ENCODE data around the gene SYNJ2. TPM values are rescaled to one million over a fixed set of nuclear protein-coding genes. Genes with fewer than 3 reads are reported as not detected.

Gene SYNJ2
- total RNA-seq, 1 donor from 2014 or later: 15.4 TPM

DNA sequence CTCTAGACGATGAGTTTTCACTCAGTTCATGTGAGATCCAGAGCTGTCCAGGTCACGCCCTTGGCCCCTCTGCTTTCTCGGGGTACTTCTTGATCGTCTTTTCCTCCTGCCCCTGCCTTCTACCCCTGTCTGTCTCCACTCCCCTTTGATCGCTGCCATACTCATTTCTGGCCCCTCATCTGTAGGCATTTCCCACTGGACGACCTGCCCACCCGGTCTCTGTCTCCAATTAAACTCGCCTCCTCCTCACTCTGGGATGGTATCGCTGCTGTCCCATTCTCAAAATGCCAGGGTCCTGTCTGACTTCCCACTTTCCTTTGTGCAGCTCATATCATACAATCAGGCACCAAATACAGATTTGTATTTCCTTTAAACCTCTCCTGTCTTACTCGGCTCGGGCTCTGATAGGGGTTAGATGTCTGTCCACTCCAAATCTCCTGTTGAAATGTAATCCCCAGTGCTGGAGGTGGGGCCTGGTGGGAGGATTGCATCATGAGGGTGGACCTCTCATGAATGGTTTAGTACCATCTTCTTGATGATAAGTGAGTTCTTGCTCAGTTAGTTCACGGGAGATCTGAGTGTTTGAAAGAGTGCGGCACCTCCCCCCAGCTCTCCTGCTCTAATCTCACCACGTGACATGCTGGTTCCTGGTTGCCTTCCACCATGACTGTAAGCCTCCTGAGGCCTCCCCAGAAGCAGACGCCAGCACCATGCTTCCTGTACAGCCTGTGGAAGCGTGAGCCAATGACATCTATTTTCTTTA, 3.5 kb upstream of the SYNJ2 start:
- no peak for DNase-seq

DNA sequence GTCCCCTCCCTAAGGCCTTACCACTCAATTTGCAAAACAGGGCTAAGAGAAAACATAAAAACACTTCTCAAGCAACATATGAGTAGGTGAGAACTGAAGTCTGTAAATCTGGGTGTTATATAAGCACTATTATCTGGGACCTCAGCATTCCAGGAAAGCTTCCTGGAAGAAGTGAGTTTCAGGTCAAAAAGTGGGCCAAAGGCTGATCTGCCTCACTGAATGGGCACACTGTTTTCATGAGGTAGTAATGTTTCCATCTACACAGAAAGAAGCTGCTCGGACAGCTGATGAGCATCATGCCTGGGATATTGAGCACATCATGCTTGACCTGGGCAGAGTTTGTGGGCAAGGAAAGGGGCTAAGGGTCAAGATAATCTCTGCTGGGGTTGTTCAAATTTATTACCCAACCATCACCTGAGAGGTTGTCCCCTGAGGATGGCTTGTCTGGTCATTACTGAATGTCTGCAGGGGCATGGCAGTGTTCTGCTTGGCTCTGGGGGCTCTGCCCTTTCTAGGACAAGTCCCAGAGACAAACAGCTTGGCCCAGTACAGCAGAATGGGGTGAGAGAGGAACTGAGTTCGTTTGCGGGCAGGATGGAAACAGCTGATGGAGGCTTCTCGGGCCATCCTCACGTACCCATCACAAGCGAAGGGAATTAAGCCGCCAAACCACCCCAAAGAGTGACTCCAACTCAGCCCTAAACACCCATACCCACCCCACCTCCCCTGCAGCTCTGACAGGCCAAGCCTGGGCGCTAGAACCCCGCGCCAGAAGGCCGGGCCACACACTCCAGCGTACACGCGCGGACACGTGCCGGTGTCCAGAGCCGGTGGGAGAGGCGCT, 1.2 kb upstream of the SYNJ2 start:
- DNase-seq: no peak

DNA sequence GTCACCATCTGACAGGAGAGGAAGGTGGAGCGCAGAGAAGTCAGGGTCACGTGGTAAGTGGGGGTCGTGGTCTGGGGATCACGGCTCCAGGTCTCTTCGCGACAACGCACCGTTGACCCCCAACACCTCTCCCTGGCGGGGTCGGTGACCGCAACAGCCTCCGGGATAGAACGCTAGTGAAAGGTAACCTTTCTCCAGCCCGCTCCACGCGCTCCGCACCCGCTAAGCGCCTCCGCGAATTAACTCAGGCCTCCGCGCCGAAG, 600 bp upstream of the SYNJ2 start:
- no peak for DNase-seq

DNA sequence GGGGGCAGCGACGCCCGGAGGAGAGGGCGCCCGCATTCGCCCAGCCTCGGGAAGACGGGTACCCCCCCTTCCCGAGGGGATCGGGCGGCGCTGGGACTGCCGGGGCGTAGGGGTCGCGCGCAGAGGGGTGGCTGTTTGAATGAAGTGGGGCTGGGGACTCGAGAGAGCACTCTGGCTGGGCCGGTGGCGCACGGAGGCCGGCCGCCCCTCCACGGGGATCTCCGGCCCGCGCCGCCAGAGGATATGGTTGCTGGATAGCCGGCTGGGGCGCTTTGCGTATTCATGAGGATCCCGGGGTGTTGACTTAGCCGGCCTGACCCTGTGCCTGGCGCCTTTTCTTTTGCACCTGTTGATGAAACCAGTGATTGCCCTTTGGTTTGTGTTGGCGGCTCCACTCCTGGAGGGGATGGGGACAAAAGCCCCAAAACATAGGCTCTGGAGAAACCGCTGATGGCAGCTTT, 469 bp downstream of the SYNJ2 start:
- DNase-seq: no peak

DNA sequence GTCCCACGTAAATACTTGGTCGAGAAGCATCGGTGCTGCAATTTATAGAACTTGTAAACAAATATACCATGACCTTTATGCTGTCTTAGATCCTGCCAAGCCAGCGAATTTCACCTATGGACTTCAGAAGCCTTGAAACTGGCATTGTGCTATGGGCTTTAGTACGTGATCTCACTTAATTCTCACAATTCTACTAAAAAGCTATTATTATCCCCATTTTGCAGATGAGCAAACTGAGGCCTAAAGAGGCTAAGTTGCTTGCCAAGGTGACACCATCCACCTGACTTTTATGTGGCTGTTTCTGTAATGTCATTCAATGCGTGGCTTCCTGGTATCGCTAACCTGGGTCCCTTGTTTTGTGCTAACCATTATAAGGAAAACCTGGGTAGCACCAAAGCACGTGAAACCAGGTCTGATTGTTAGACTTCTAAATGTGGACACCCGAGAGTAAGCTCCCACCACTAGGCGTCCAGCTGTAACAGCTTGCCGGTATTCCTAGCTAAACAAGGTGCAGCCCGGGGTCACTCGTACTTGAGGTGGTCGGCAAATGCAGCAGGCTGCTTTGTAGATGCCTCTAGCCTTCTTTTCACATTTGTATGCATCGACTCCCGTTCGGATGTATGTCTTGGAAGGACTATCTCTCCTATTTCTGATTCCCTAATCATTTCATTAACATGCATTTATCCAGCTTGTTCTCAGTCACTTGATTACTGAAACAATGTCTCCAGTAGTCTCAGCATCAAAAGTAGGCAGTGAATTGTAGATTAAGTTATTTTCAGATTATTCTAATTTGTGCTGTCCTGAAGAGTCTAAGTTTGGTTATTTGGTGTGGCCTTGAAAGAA, 1.1 kb downstream of the SYNJ2 start:
- no peak for DNase-seq

DNA sequence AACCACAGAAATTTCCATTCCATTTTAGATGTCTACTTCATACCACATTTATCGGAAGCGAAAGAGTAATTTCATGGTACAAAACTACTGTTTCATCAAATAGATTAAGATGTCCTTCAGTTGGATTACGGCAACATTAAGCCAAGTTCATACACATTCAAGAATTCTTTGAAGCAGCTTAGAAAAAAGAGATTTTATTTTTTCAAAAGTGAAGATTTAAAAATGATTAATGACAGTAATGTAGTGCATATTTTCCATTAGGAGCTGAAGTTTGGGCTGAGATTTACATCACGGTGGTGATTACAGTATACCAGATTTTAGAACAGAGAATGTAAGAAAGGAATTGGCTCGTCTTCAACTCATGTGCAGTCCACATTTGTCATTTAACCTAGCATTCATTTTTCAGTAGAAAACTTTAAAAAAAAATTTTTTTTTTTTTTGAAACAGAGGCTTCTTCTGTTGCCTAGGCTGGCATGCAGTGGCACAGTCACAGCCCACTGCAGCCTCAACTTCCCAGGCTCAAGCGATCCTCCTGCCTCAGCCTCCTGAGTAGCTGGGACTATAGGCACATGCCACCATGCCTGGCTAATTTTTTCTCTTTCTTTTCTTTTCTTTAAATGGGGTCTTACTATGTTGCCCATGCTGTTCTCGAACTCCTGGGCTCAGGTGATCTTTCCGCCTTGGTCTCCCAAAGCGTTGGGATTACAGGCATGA, 1.9 kb downstream of the SYNJ2 start:
- no peak for DNase-seq

DNA sequence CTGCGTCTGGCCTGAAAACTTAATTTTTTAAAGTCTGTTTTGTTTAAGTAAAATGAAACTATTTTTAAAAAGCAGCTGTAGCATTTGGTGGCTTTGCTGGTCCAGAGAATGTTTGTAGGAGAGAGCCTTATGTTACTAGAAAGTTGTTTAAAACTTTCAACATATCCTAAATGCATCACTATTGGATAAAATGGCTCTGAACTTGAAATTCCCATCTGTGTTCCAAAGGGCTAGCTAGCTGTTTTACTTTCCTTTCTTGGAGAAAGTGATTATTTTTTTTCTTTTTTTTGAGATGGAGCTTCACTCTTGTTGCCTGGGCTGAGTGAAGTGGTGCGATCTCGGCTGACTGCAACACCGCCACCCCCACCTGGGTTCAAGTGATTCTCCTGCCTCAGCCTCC, 2.5 kb downstream of the SYNJ2 start:
- no peak for DNase-seq

DNA sequence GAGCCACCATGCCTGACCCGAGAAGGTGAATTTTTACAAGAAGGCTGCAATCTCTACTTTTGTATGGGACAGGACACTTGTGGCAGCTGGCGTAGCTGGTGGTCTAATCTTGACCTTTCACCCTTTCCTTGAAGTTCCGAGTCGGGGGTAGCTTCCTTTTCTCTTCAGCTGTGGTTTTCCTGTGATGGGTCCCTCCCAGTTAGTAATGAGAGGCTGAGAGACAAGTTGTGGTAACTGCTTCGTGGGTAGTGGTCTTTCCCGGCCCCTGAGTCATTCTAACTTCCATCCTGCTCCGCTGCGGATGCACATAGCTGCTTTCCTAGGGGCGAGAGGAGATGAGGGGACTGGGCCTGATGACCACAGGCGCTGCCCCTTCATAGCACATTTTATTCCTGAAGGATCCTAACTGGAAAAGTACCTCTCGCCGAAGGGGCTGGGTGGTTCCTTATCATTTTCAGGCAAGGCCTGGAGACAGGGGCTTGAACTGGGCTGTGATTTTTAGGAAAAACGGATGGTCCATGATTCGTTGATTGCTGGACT, 3.1 kb downstream of the SYNJ2 start:
- DNase-seq: no peak

DNA sequence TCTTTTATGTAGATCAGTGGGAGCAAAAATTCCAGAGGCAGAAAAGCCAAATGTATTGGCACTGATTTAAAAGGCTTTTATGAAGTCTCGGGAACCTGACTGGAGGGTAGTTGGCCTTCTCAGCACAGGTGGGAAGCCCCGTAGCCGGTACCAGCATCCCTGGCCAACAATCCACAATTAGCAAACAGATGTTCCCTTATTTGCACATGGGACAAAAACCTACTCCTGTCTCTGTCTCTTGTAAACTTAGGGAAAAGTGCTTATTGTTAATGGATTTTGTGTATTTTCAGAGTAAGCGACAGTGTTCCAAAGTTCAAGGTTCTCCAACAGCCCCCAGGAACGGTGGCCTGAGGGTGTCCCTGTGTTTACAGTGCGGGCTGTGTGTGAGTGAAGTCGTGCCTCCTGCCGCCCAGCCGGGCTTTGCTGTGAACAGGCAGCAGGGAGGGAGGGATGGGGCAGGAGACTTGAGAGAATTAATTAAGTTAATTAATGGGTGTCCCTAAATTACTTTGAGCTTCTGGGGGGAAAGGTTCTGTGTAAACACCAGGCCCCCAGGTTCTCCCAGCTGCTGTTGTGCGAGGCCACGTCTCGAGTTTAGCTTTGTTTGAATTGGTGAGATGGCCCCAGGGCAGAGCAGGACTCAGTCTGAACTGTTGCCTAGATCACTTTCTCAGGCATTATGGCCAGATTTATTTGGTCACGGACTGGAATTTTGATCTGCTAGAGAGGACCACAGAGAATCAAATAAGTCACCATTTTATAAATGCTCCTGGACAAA, 3.9 kb downstream of the SYNJ2 start:
- DNase-seq: no peak

DNA sequence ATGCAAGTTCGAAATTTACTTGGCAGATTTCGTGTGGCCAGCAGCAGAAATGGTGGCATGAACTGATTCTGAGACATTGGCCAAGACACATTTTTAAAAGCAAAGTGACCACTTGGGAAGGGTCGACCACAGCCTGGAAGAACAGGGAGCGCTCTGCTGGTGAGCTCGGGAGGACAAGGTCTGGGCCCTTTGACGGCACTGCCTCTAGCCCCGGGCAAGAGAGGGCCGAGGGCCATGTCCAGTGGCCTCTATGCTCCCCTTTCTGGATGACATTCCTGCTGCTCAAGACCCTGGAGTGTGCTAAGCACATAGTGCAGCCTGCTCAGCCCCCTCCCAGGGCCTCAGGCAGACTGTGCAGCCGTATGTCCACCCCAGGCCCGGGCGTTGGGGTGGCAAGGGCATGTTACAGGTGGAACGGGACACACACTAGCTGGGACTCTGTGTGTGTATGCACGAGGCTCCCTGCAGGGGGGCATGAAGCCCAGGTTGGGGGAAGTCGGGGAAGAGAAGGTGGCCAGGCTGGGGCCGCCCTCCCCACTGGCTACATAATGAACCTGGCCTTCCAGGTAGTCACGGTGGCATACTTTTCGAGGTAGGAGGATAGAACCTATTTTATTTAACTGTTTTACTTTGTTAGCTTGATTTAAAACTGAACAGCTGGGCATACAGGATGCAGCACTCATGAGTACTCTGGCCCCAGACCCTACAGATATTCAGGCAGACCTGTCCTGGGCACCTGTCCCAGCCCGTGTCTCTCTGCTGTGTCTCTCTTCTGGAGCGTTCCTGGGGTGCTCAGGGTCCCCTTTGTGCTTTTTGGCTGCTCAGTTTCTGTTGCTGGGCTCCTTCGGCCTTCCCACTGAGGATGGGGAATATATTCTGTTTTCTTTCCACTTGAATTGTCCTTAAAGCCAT, 6.4 kb downstream of the SYNJ2 start:
- DNase-seq: no peak

DNA sequence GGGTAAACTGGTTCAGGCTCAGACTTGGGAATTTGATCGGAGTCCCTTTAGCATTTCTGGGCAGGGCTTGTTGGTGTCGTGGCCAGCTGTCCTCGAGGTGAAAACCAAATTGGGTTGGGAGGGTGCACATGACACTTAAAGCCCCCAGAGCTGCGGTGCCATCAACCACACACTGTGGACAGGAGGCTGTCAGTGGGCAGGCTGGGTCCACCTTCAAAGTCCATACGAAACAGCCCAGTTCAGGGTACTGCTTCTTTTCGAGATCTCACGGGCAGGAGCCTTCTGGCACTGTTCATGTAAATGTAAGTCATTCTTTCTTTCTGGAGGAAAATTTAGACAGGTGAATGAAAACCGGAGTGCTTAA, 7.0 kb downstream of the SYNJ2 start:
- no peak for DNase-seq

DNA sequence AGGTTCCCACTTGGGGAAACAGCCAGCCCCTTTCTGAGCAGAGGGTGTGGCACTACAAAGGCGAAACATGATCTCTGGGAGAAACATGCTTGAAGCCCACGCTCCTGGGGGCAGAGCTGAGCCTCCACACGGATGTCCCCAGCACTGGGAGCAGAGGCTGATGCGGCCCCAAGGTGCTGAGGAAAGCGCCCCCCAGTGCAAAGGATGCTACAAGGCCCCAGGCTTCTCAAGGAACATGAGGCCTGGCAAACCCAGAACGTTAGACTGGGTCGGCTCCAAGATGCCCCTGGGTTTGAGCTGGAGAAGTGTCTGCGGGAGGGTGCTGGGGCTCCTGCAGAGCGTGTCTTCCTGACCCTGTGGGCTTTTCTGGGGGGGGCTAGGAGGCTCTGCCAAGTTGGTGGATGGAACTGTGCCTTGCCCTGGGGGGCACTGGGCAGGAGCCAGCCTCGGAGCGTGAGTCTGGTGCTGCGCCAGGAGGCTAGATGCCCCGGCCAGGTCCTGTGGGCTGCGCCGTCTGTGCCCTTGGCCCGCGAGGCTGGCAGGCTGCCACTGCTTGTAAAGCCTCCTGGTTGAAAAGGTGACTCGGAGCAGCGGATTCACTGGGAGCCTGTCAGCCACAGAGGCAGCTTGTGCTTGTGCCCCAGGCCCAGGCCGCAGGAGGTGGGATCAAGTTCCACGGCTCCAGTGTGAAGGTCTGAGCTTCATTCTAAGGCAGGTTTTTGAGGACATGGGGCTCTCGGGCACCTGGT, 8.1 kb downstream of the SYNJ2 start:
- DNase-seq: peak; percentile 71

DNA sequence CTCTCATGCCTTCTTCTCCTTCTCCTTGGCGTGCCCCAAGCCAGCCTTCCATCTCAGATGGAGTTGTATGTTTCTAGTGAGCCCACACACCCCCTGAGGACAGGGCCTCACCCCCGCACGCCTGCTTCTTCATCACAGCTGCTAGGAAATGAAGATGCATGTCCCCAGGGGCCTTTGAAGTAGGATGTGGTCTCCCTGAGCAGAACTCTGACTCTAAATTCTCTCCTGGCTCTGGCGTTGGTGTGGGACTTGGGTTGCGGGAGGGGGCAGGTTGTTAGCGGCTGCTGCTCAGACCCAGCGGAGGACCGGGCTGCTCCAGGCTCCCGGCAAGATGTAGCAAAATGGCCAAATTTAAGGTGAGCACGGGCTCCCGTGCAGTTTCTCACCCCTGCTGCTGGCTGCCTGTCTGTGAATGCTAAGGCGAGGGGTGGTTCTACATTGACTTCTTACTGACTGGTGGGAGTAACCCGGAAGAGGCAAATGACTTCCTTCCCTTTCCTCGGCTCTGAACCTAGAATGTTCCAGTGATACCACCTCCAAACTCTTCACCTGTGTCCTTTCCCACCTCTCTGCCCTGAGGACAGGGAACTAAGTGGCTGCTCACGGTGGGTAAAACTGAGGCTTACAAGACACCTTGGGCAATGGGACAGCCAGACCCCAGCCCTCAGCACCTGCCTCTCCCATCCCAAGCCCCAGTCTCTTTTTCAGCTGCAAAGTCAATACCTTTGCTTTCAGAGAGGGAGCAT, 8.8 kb downstream of the SYNJ2 start:
- no peak for DNase-seq

DNA sequence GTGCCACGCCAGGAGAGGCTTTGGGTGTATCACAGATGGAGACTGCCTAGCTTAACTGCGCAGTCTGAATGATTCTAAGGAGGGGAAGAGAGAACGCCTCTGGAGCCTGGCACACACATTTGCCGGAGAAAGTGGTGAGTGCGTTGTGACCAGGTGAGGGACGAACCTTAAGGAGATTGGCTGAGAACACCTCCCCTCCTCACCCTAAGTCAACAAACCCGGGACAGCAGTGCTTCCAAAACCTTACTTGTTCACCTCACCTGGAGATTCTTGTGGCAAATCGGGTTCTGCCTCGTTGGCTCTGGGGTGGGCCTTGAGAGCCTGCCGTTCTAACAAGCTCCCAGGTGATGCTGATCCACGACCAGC, 9.4 kb downstream of the SYNJ2 start:
- DNase-seq: no peak

DNA sequence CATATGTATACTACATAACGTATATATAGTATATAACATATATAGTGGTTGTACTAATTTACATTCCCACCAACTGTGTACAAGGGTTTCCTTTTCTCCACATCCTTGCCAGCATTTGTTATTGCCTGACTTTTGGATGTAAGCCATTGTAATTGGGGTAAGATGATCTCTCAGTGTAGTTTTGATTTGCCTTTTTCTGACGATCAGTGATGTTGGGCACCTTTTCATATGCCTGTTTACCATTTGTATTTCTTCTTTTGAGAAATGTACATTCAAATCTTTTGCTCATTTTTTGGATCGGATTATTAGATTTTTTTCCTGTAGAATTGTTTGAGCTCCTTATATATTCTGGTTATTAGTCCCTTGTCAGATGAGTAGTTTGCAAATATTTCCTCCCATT, 11.4 kb downstream of the SYNJ2 start:
- no peak for DNase-seq

DNA sequence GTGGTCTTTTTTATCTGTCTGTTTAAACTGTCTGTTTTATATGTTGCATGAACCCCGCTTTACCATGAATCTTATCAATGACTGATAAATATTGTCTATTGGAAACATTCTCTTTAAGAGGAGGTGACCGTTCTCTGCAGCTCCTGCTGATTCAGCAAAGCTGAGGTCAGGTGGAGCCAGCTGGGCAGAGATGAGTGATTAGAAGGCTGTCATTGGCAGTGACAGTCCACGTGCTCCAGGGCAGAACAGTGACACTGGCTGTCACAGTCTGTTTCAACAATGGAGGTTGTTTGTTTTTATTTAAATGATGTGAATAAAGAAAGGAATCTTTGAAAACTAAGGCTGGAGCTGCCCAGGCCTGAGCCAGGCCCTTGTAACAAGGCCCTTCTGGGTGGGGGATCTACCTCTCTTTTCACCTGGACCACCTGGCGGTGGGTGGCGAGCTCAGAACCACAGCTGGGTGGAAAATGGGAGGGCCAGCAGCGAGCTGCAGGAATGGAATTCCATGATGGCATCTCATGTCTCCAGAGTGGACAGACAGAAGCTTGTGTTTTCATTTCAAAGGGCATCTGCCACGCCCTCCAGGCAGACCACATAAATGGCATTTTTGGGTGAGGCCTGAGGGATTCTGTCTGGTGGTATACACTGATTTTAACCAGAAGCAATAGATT, 12.6 kb downstream of the SYNJ2 start:
- DNase-seq: no peak

DNA sequence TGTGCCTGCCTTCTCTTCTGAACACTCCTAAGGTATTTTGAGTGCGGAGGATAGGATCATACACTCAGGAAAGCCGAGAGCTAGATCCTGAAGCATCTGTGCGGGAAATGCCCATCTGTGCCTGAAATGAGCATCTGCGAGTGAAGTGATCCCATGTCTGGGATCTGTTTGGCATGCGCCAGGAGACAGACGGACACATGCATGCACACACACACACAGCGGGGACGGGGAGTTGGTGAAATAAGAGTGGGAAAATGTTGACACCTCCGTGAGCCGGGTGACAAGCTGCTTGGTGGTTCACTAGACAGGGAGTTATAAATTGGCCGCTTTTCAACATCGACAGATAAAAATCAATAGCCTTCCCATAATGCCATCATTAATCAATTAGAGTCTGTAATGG, 13.8 kb downstream of the SYNJ2 start:
- no peak for DNase-seq

DNA sequence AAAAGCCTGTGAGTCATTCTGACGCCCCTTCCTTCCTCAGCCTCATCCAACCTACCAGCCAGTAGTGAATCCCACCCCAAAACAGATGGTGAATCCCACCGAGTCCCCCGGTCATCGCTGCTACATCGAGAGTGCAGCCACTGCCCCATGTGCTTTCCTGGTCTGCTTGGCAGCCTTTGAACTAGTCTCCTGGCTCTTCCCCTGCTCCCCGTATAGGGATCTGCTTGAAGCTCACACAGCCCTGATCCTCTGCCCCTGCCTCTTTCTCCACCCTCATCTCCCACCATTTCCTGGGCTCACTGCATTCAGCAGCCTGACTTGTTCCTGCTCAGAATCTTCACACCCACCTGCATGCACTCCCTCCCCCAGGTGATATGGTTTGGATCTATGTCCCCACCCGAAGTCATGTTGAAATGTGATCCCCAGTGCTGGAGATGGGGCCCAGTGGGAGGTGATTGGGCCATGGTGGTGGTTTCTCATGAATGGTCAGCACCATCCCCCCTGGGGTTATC, 14.6 kb downstream of the SYNJ2 start:
- no peak for DNase-seq
